Immature natural killer cell (primary cell): ENCODE data around the gene MCU. TPM values are rescaled to one million over a fixed set of nuclear protein-coding genes. Genes with fewer than 3 reads are reported as not detected.
"Not testable (repeated sequence)": the region's sequence is repeated elsewhere in the genome, so short reads cannot be mapped to it uniquely, and the experiment has no call there.

ENCODE experiments used
- DNase-seq, 3 donors: peaks; one replicate each; pipeline ENCODE4 v3.0.0; 2022; ENCODE audit warnings: mixed read lengths in 1 of 3
- H3K27ac Mint-ChIP-seq, 6 donors: one replicate each; pipeline ENCODE4 v1.8.0; 2020; ENCODE audit warnings: mixed read lengths in 6 of 6, mild to moderate bottlenecking in 5 of 6, inconsistent platforms in 4 of 6, moderate library complexity in 3 of 6
- H3K27me3 Mint-ChIP-seq, 3 donors: one replicate each; pipeline ENCODE4 v1.8.0; 2020 to 2021; ENCODE audit warnings: low read depth in 3 of 3, mild to moderate bottlenecking in 3 of 3, mixed read lengths in 3 of 3, moderate library complexity in 3 of 3, inconsistent platforms in 1 of 3
- H3K36me3 Mint-ChIP-seq, 3 donors: one replicate each; pipeline ENCODE4 v1.8.0; 2020; ENCODE audit warnings: mixed read lengths in 3 of 3, inconsistent platforms in 2 of 3, mild to moderate bottlenecking in 2 of 3
- H3K4me1 Mint-ChIP-seq, 2 donors: one replicate each; pipeline ENCODE4 v1.8.0; 2020; ENCODE audit warnings: inconsistent platforms in 2 of 2, mild to moderate bottlenecking in 2 of 2, mixed read lengths in 2 of 2, moderate library complexity in 1 of 2
- H3K4me3 Mint-ChIP-seq, 5 donors: one replicate each; pipeline ENCODE4 v1.8.0; 2020; ENCODE audit warnings: mild to moderate bottlenecking in 5 of 5, mixed read lengths in 5 of 5, inconsistent platforms in 3 of 5, moderate library complexity in 3 of 5
- H3K9me3 Mint-ChIP-seq, 6 donors: one replicate each; pipeline ENCODE4 v1.8.0; 2020; ENCODE audit warnings: mild to moderate bottlenecking in 6 of 6, mixed read lengths in 6 of 6, inconsistent platforms in 4 of 6, moderate library complexity in 3 of 6
- polyA plus RNA-seq, 3 donors: library from polyadenylated mRNA; unstranded; fragments of 300-500 nt; fragmentation: Illumina TruSeq; gene quantifications; one replicate each; pipeline ENCODE4 v1.2.3, GENCODE V29; 2021

MCU gene
- polyA plus RNA-seq, 3 donors from 2014 or later, result 9.2 to 11.6 (median 11.5) TPM

GRCh38 chr10:72913287-72913686 lies 221.3 kb downstream of the MCU start:
- peaks cover 0 to 4% (median 0%) of the 10 kb centered on the region in 3 donors for H3K27me3 Mint-ChIP-seq
- no peak for DNase-seq
- no peaks in the 10 kb centered on the region for H3K9me3 Mint-ChIP-seq
- no peaks in the 10 kb centered on the region for H3K4me1 Mint-ChIP-seq
- no peak overlapping the region for H3K27ac Mint-ChIP-seq
- H3K4me3 Mint-ChIP-seq, result no peak overlapping the region
- H3K36me3 Mint-ChIP-seq, result no peaks in the 10 kb centered on the region

- H3K4me1 Mint-ChIP-seq, DNase-seq, H3K27ac Mint-ChIP-seq, H3K4me3 Mint-ChIP-seq, H3K36me3 Mint-ChIP-seq: not testable (repeated sequence)
- Mint-ChIP-seq H3K9me3 (peaks cover 4 to 16% (median 13%) of the 10 kb centered on the region in 6 donors), H3K27me3 (peaks cover 0 to 14% (median 10%) of the 10 kb centered on the region in 3 donors)
Measured at GRCh38 chr10:72917201-72917600, 225.3 kb downstream of the MCU start.

- H3K9me3 Mint-ChIP-seq, result peaks cover 6 to 21% (median 17%) of the 10 kb centered on the region in 6 donors
- H3K4me1 Mint-ChIP-seq, H3K36me3 Mint-ChIP-seq, H3K4me3 Mint-ChIP-seq, DNase-seq, H3K27ac Mint-ChIP-seq: not testable (repeated sequence)
- H3K27me3 Mint-ChIP-seq, result peaks cover 0 to 14% (median 13%) of the 10 kb centered on the region in 3 donors
Measured at GRCh38 chr10:72917803-72918332, 225.9 kb downstream of the MCU start.

- H3K9me3 Mint-ChIP-seq, result peaks cover 6 to 21% (median 17%) of the 10 kb centered on the region in 6 donors
- peaks cover 0 to 14% (median 14%) of the 10 kb centered on the region in 3 donors for H3K27me3 Mint-ChIP-seq
- H3K4me1 Mint-ChIP-seq, result no peaks in the 10 kb centered on the region
- peaks cover 0 to 7% (median 0%) of the 10 kb centered on the region in 3 donors for H3K36me3 Mint-ChIP-seq
- no peak for DNase-seq
- H3K27ac Mint-ChIP-seq, result no peak overlapping the region
- no peak overlapping the region for H3K4me3 Mint-ChIP-seq
Measured at GRCh38 chr10:72918352-72918751, 226.4 kb downstream of the MCU start.

GRCh38 chr10:72921147-72921683 lies 229.3 kb downstream of the MCU start:
- peaks cover 6 to 21% (median 17%) of the 10 kb centered on the region in 6 donors for H3K9me3 Mint-ChIP-seq
- H3K27ac Mint-ChIP-seq, H3K36me3 Mint-ChIP-seq, H3K4me1 Mint-ChIP-seq, H3K4me3 Mint-ChIP-seq, DNase-seq: not testable (repeated sequence)
- peaks cover 0 to 20% (median 12%) of the 10 kb centered on the region in 3 donors for H3K27me3 Mint-ChIP-seq

GRCh38 chr10:72924351-72924750 lies 232.4 kb downstream of the MCU start:
- Mint-ChIP-seq H3K4me3 (no peak overlapping the region), H3K27ac (no peak overlapping the region), H3K36me3 (peaks cover 0 to 7% (median 0%) of the 10 kb centered on the region in 3 donors), H3K27me3 (peaks cover 0 to 16% (median 7%) of the 10 kb centered on the region in 3 donors), H3K9me3 (peaks cover 6 to 21% (median 17%) of the 10 kb centered on the region in 6 donors), H3K4me1 (no peaks in the 10 kb centered on the region)
- DNase-seq, result no peak

GRCh38 chr10:72925951-72926465 lies 234.1 kb downstream of the MCU start:
- no peak for DNase-seq
- no peaks in the 10 kb centered on the region for H3K4me1 Mint-ChIP-seq
- H3K27ac Mint-ChIP-seq, result no peak overlapping the region
- H3K4me3 Mint-ChIP-seq, result no peak overlapping the region
- peaks cover 4 to 13% (median 11%) of the 10 kb centered on the region in 6 donors for H3K9me3 Mint-ChIP-seq
- peaks cover 0 to 7% (median 0%) of the 10 kb centered on the region in 3 donors for H3K36me3 Mint-ChIP-seq
- peaks cover 0 to 13% (median 0%) of the 10 kb centered on the region in 3 donors for H3K27me3 Mint-ChIP-seq

GRCh38 chr10:72927485-72927884 lies 235.5 kb downstream of the MCU start:
- Mint-ChIP-seq H3K4me1 (no peaks in the 10 kb centered on the region), H3K27ac (no peak overlapping the region), H3K27me3 (peaks cover 0 to 7% (median 0%) of the 10 kb centered on the region in 3 donors), H3K36me3 (peaks cover 0 to under 1% (median 0%) of the 10 kb centered on the region in 3 donors), H3K9me3 (peaks cover under 1 to 2% (median 1%) of the 10 kb centered on the region in 6 donors), H3K4me3 (no peak overlapping the region)
- no peak for DNase-seq

GRCh38 chr10:72928798-72929197 lies 236.9 kb downstream of the MCU start:
- Mint-ChIP-seq H3K36me3 (no peaks in the 10 kb centered on the region), H3K9me3 (peaks cover 0 to 1% (median 0%) of the 10 kb centered on the region in 6 donors), H3K27me3 (peaks cover 0 to 2% (median 0%) of the 10 kb centered on the region in 3 donors), H3K4me1 (no peaks in the 10 kb centered on the region), H3K27ac (no peak overlapping the region), H3K4me3 (no peak overlapping the region)
- DNase-seq, result no peak

- Mint-ChIP-seq H3K27me3 (no peaks in the 10 kb centered on the region), H3K36me3 (no peaks in the 10 kb centered on the region), H3K9me3 (peaks cover 0 to 1% (median 0%) of the 10 kb centered on the region in 6 donors), H3K4me3 (no peak overlapping the region), H3K4me1 (no peaks in the 10 kb centered on the region), H3K27ac (no peak overlapping the region)
- DNase-seq, result no peak
Measured at GRCh38 chr10:72930276-72930675, 238.3 kb downstream of the MCU start.

- no peak overlapping the region for H3K27ac Mint-ChIP-seq
- no peak overlapping the region for H3K4me3 Mint-ChIP-seq
- no peaks in the 10 kb centered on the region for H3K36me3 Mint-ChIP-seq
- peaks cover 0 to 1% (median 0%) of the 10 kb centered on the region in 6 donors for H3K9me3 Mint-ChIP-seq
- DNase-seq, result no peak
- peaks cover 0 to 5% (median 0%) of the 10 kb centered on the region in 3 donors for H3K27me3 Mint-ChIP-seq
- H3K4me1 Mint-ChIP-seq, result no peaks in the 10 kb centered on the region
Measured at GRCh38 chr10:72932259-72933015, 240.5 kb downstream of the MCU start.

- Mint-ChIP-seq H3K4me3 (no peak overlapping the region), H3K36me3 (no peaks in the 10 kb centered on the region), H3K9me3 (no peaks in the 10 kb centered on the region), H3K27me3 (peaks cover 0 to 5% (median 2%) of the 10 kb centered on the region in 3 donors), H3K27ac (no peak overlapping the region), H3K4me1 (no peaks in the 10 kb centered on the region)
- DNase-seq, result no peak
Measured at GRCh38 chr10:72935361-72935760, 243.4 kb downstream of the MCU start.
